ENCODE measurements around the gene CD81.
A peak's percentile ranks its signal among the peaks of the same experiment; 100 is the strongest.

CD81 gene

GRCh38 chr11:2396471-2396870 is 19.4 kb downstream of the CD81 start:
- Mint-ChIP-seq H3K4me1 (ENCODE audit: low read depth) (peaks cover 5% of the 10 kb centered on the region), H3K27ac (no peak overlapping the region), H3K4me3 (no peak overlapping the region), H3K36me3 (no peaks in the 10 kb centered on the region), H3K9me3 (ENCODE audit: low read depth) (no peaks in the 10 kb centered on the region), H3K27me3 (no peaks in the 10 kb centered on the region)

DNA sequence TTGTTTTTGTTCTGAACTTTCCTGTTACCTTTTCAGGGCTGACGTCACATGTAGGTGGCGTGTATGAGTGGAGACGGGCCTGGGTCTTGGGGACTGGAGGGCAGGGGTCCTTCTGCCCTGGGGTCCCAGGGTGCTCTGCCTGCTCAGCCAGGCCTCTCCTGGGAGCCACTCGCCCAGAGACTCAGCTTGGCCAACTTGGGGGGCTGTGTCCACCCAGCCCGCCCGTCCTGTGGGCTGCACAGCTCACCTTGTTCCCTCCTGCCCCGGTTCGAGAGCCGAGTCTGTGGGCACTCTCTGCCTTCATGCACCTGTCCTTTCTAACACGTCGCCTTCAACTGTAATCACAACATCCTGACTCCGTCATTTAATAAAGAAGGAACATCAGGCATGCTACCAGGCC is 19.9 kb downstream of the CD81 start:
- peak overlapping the region; percentile 23 for H3K27ac Mint-ChIP-seq

GRCh38 chr11:2398664-2399355 is 21.7 kb downstream of the CD81 start:
- Mint-ChIP-seq H3K27me3 (no peaks in the 10 kb centered on the region), H3K4me1 (ENCODE audit: low read depth) (peaks cover 10% of the 10 kb centered on the region), H3K36me3 (no peaks in the 10 kb centered on the region), H3K9me3 (ENCODE audit: low read depth) (no peaks in the 10 kb centered on the region), H3K4me3 (peak overlapping the region; percentile 94), H3K27ac (peak overlapping the region; percentile 81)

More for the DNA sequence above, 19.9 kb downstream of the CD81 start:
- Mint-ChIP-seq H3K4me1 (ENCODE audit: low read depth) (peaks cover 7% of the 10 kb centered on the region), H3K27me3 (no peaks in the 10 kb centered on the region), H3K36me3 (no peaks in the 10 kb centered on the region), H3K9me3 (ENCODE audit: low read depth) (no peaks in the 10 kb centered on the region), H3K4me3 (no peak overlapping the region)

- Mint-ChIP-seq H3K9me3 (ENCODE audit: low read depth) (no peaks in the 10 kb centered on the region), H3K27ac (peak overlapping the region; percentile 81), H3K4me3 (peak overlapping the region; percentile 94), H3K36me3 (no peaks in the 10 kb centered on the region), H3K27me3 (no peaks in the 10 kb centered on the region), H3K4me1 (ENCODE audit: low read depth) (peaks cover 10% of the 10 kb centered on the region)
Measured at GRCh38 chr11:2399488-2400068, 22.5 kb downstream of the CD81 start.

- Mint-ChIP-seq H3K27ac (peak within 1 kb of the TSS; percentile 88), H3K36me3 (no peaks in the 10 kb centered on the region), H3K4me1 (ENCODE audit: low read depth) (peaks cover 10% of the 10 kb centered on the region)
Measured at GRCh38 chr11:2400069-2400761, 23.1 kb downstream of the CD81 start, which contains the start of gene TSSC4. Gene TSSC4, plus strand, starts transcription at chr11:2400750. Its CDS starts 1,884 bp downstream, at chr11:2402634.

DNA sequence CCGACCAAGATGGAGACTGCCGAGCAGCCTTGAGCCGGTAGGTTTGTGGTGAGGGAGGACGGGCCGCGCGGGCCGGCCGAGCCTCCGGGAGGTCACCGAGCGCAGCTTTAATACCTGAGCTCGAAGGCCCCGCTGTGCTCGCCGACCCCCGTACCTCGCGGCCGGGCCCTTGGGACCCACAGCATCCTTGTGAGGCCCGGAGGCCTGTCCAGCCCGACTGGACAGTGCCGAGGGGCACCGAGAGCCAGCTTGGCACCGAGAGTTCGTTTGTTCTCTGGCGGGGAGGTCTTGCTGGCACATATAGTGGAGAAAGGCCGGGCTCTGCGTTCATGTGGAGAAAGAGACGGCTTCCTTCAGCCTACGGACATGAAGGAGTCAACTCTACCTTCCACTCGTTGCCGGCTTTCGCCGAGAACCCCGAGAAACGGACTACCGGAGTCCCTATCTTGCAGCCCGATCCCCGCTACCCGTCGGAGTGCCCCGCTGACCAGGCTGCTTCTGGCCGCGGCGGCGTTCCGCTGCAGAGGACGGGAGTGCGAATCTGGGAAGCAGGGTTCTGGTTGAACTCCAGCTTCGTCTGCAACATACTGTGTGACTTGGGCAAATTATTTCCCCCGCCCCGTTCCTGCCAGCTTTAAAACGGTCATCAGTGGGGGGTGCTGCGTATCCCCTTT is 23.8 kb downstream of the CD81 start:
- peak overlapping the region; percentile 94 for H3K4me3 Mint-ChIP-seq
- peaks cover 10% of the 10 kb centered on the region for H3K4me1 Mint-ChIP-seq (ENCODE audit: low read depth)
- H3K27me3 Mint-ChIP-seq = no peaks in the 10 kb centered on the region
- no peaks in the 10 kb centered on the region for H3K36me3 Mint-ChIP-seq
- peak overlapping the region; percentile 88 for H3K27ac Mint-ChIP-seq
- no peaks in the 10 kb centered on the region for H3K9me3 Mint-ChIP-seq (ENCODE audit: low read depth)

More at GRCh38 chr11:2400069-2400761, 23.1 kb downstream of the CD81 start, which contains the start of gene TSSC4:
- Mint-ChIP-seq H3K9me3 (ENCODE audit: low read depth) (no peaks in the 10 kb centered on the region), H3K27me3 (no peaks in the 10 kb centered on the region), H3K4me3 (peak within 1 kb of the TSS; percentile 94)

DNA sequence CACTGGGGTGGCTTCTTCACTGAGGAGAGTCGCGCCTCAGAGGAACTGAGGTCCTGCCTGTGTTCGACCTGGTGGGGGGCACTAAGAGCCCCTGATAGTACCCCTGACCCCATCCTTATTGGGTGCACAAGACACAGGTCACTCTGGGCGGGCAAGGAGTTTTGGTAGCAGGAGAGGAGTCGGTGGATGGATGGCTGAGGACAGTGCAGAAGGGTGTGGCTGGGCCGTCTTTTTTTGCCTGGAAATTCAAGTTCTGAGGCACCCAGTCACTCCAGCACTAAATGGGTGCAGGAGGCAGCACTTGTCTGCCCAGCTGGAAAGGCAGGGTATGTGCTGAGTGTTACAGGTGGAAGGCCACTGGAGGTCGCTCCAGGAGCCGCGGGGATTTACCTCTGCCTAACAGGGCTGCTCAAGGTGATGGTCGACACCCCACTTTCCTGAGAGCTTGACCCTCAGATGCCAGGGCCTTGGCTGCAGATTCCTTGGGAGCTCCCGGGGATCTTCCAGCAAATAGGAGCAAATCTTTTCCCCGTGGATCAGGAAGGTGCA is 24.4 kb downstream of the CD81 start:
- H3K4me1 Mint-ChIP-seq (ENCODE audit: low read depth) = peaks cover 10% of the 10 kb centered on the region
- H3K4me3 Mint-ChIP-seq = peak overlapping the region; percentile 94
- H3K36me3 Mint-ChIP-seq = no peaks in the 10 kb centered on the region
- H3K27me3 Mint-ChIP-seq = no peaks in the 10 kb centered on the region
- H3K27ac Mint-ChIP-seq = peak overlapping the region; percentile 88
- H3K9me3 Mint-ChIP-seq (ENCODE audit: low read depth) = no peaks in the 10 kb centered on the region

DNA sequence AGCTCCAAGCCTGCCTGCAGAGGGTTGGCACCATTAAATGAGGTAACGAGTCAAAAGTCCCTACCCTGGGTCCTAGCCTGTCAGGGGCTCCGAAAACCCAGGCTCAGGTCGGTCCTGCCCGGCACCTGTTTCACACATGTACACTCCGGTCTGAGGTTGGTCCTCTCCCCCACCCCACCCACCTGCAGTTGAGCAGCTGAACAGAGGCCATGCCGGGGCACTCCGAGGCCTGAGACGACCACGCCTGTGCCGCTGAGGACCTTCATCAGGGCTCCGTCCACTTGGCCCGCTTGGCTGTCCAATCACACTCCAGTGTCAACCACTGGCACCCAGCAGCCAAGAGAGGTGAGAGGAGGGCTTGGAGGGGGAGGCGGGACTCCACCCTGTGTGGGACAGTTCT is 25.0 kb downstream of the CD81 start:
- H3K27me3 Mint-ChIP-seq = no peaks in the 10 kb centered on the region
- H3K27ac Mint-ChIP-seq = peak overlapping the region; percentile 16
- H3K4me1 Mint-ChIP-seq (ENCODE audit: low read depth) = peaks cover 10% of the 10 kb centered on the region
- H3K9me3 Mint-ChIP-seq (ENCODE audit: low read depth) = no peaks in the 10 kb centered on the region
- peak overlapping the region; percentile 94 for H3K4me3 Mint-ChIP-seq
- no peaks in the 10 kb centered on the region for H3K36me3 Mint-ChIP-seq

- Mint-ChIP-seq H3K27me3 (no peaks in the 10 kb centered on the region), H3K9me3 (ENCODE audit: low read depth) (no peaks in the 10 kb centered on the region), H3K4me1 (ENCODE audit: low read depth) (peaks cover 10% of the 10 kb centered on the region), H3K36me3 (no peaks in the 10 kb centered on the region), H3K4me3 (peak overlapping the region; percentile 94), H3K27ac (no peak overlapping the region)
Measured at GRCh38 chr11:2402890-2403645, 26.0 kb downstream of the CD81 start.

- Mint-ChIP-seq H3K36me3 (no peaks in the 10 kb centered on the region), H3K27me3 (no peaks in the 10 kb centered on the region), H3K27ac (no peak overlapping the region), H3K9me3 (ENCODE audit: low read depth) (no peaks in the 10 kb centered on the region), H3K4me1 (ENCODE audit: low read depth) (peaks cover 7% of the 10 kb centered on the region), H3K4me3 (no peak overlapping the region)
Measured at GRCh38 chr11:2404735-2405196, 27.7 kb downstream of the CD81 start.

DNA sequence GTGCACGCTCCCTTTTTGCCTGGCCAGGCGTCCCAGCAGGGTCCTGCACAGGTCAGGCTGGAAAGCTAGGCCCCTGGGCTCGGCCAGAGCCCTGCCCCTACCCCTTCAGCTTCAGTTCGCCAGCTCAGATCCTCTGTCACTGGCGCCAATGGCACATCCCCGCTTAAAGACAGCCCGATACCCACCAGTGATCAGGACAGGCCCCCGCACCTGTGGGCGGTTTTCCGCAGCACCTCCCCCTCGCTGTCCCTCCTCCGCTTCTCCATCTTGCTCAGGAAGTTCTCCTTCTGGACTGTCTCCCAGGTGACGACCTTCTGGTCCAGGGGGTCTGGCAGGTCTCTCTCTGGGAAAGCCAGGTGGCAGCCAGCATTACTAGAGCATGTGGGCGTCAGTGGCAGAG is 29.3 kb downstream of the CD81 start:
- Mint-ChIP-seq H3K9me3 (ENCODE audit: low read depth) (no peaks in the 10 kb centered on the region), H3K4me3 (no peak overlapping the region), H3K27me3 (no peaks in the 10 kb centered on the region), H3K4me1 (ENCODE audit: low read depth) (peaks cover 5% of the 10 kb centered on the region), H3K27ac (no peak overlapping the region), H3K36me3 (no peaks in the 10 kb centered on the region)

- Mint-ChIP-seq H3K9me3 (ENCODE audit: low read depth) (no peaks in the 10 kb centered on the region), H3K27ac (no peak overlapping the region)
Measured at GRCh38 chr11:2406878-2407410, 29.8 kb downstream of the CD81 start.

GRCh38 chr11:2408671-2409070 is 31.6 kb downstream of the CD81 start:
- Mint-ChIP-seq H3K36me3 (no peaks in the 10 kb centered on the region), H3K9me3 (ENCODE audit: low read depth) (no peaks in the 10 kb centered on the region), H3K27me3 (no peaks in the 10 kb centered on the region), H3K4me1 (ENCODE audit: low read depth) (no peaks in the 10 kb centered on the region), H3K4me3 (no peak overlapping the region), H3K27ac (no peak overlapping the region)

More at GRCh38 chr11:2406878-2407410, 29.8 kb downstream of the CD81 start:
- H3K27me3 Mint-ChIP-seq = no peaks in the 10 kb centered on the region
- no peaks in the 10 kb centered on the region for H3K36me3 Mint-ChIP-seq
- no peak overlapping the region for H3K4me3 Mint-ChIP-seq
- H3K4me1 Mint-ChIP-seq (ENCODE audit: low read depth) = peaks cover 3% of the 10 kb centered on the region

DNA sequence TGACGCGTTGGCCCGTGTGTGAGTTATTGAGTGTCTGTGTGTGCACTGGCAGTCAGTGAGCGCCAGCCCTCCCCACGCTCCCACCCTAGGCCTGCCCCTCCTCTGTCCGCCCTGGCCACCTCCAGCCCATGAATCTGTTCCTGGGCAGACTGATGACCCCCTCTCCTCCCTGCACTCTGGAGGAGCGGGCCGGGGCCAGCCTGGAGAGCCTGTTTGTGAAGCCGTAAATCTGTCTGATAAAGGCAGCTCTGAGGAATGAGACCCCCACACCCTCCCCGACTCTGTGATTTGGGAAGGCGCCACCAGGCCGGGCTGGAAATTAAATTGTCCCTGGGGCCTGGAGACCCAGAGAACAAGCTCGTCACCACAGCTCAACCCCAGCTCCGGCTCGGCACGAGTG is 32.0 kb downstream of the CD81 start:
- Mint-ChIP-seq H3K9me3 (ENCODE audit: low read depth) (no peaks in the 10 kb centered on the region), H3K4me1 (ENCODE audit: low read depth) (no peaks in the 10 kb centered on the region), H3K36me3 (no peaks in the 10 kb centered on the region), H3K27me3 (no peaks in the 10 kb centered on the region), H3K27ac (no peak overlapping the region), H3K4me3 (no peak overlapping the region)
